GM12892 (cell line): Measurements from ENCODE around the gene RPL13.

Source experiments
- POLR2A ChIP-seq: IDR thresholded peaks from 2 replicates; pipeline ENCODE4 v1.6.1; 2011; ENCODE audit warnings: low read depth, low read length, control low read depth
- POLR2AphosphoS5 ChIP-seq: IDR thresholded peaks from 2 replicates; pipeline ENCODE4 v1.6.1; 2011; ENCODE audit warnings: low read depth, low read length, control low read depth
- TAF1 ChIP-seq: IDR thresholded peaks from 2 replicates; pipeline ENCODE4 v1.6.1; 2011; ENCODE audit warnings: low read depth, mild to moderate bottlenecking, control low read depth, low read length, borderline replicate concordance

DNA sequence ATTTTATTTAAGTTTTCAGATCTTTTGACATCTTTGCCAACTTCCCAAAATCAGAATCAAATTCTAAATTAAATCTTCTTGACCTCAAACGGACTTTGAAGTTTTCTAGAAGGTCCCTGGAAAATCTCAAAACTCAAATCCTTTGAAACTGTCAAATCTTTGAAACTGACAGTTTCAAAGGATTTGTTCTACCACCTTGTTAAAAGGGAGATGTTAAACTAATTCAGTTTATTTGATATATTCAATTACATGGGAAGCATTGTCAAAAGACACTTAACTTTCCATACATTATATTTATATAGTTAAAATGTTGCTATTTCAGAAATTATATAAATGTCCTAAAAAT, 49.6 kb downstream of the RPL13 start:
- no peak for TF ChIP-seq TAF1
- TF ChIP-seq POLR2A, result no peak
- TF ChIP-seq POLR2AphosphoS5, result no peak
